Stomach smooth muscle (tissue), 2 donors: ENCODE measurements around the gene PERM1.
"Not testable (repeated sequence)": the region's sequence is repeated elsewhere in the genome, so short reads cannot be mapped to it uniquely, and the experiment has no call there.

Experiments used
- H3K27ac ChIP-seq: one replicate; pipeline ENCODE4 v1.7.0; 2013; ENCODE audit warnings: mild to moderate bottlenecking, low read length, inconsistent platforms
- H3K27me3 ChIP-seq, 2 donors: one replicate each; pipeline ENCODE4 v1.7.0; 2013; ENCODE audit warnings: low read length in 2 of 2; ENCODE audit not compliant: insufficient read depth in 2 of 2, control insufficient read depth in 1 of 2
- H3K36me3 ChIP-seq, 2 donors: one replicate each; pipeline ENCODE4 v1.7.0; 2013; ENCODE audit warnings: low read length in 2 of 2; ENCODE audit not compliant: control insufficient read depth in 2 of 2, insufficient read depth in 2 of 2
- H3K4me1 ChIP-seq: one replicate; pipeline ENCODE4 v1.7.0; 2013; ENCODE audit warnings: low read length; ENCODE audit not compliant: control insufficient read depth, insufficient read depth
- H3K4me3 ChIP-seq, 2 donors: one replicate each; pipeline ENCODE4 v1.7.0; 2013; ENCODE audit warnings: low read length in 2 of 2
- H3K9ac ChIP-seq, 2 donors: one replicate each; pipeline ENCODE4 v1.7.0; 2013; ENCODE audit warnings: low read length in 2 of 2, mild to moderate bottlenecking in 1 of 2
- H3K9me3 ChIP-seq, 2 donors: one replicate each; pipeline ENCODE4 v1.7.0; 2013; ENCODE audit warnings: low read length in 2 of 2; ENCODE audit not compliant: control insufficient read depth in 2 of 2
- donor health status: healthy.
- donor health status: Pancreatic carcinoma.

PERM1 gene

DNA sequence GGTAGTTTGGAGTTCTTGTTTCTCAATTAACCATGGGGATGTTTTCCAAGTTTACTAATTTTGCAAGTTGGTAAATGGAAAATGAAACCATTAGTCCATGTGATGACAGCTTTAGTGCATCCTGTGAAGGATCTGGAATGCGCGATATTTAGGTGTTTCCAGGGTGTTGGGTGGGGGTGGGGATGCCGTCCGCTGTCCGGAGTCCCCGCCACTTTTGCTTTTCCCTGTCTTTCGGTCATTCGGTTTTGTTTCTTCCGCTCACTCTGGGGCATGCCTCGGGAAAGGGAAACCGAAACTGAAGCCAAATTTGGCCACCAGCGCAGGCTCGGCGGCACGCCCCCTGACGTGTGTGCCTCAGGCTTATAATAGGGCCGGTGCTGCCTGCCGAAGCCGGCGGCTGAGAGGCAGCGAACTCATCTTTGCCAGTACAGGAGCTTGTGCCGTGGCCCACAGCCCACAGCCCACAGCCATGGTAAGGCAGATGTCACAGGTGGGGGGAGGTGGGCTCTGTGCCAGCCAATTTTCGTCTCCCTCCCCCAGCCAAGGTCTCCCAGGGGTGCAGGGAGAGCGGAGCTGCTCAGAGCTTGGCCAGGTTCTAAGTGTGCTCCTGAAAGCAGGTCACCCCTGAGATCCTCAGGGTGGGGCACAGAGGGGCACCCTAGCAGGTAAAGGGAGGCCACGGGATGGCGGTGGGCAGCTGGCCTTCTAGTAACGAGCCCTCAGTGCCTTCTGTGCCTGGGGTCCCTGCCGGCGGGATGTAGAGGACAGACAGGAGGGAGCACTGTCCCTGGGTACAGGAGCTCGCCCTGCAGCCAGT lies 31.4 kb upstream of the PERM1 start, which contains the start of gene ISG15:
Gene ISG15 (plus strand): TSS at position 393 of the 817 bp plus-strand sequence. CDS start 77 bp downstream, at position 470.
- no peaks in the 10 kb centered on the region for H3K9me3 ChIP-seq
- H3K4me3 ChIP-seq: peak within 1 kb of the TSS; percentile 91 to 93
- H3K27ac ChIP-seq: peak within 1 kb of the TSS; percentile 76
- peaks cover 21% of the 10 kb centered on the region for H3K4me1 ChIP-seq
- H3K27me3 ChIP-seq: no peaks in the 10 kb centered on the region
- peak within 1 kb of the TSS; percentile 70 to 81 for H3K9ac ChIP-seq
- no peaks in the 10 kb centered on the region for H3K36me3 ChIP-seq

DNA sequence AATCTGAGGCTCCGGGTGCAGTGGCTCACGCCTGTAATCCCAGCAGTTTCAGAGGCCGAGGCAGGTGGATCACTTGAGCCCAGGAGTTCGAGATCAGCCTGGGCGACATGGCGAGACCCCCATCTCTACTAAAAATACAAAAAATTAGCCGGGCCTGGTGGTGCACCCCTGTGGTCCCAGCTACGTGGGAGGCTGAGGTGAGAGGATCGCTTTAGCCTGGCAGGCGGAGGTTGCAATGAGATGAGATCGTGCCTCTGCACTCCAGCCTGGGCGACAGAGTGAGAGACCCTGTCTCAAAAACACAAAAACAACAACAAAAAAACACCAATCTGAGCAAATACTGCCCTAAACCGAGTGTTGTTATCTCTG lies 30.8 kb upstream of the PERM1 start:
- Histone ChIP-seq H3K4me1 (peaks cover 21% of the 10 kb centered on the region), H3K9ac (peak overlapping the region; percentile 70 to 74), H3K27ac (peak overlapping the region; percentile 76), H3K4me3 (peak overlapping the region; percentile 91 to 93)
- H3K27me3 ChIP-seq, H3K36me3 ChIP-seq, H3K9me3 ChIP-seq: not testable (repeated sequence)

- Histone ChIP-seq H3K9ac (no peak overlapping the region), H3K4me1 (peaks cover 21% of the 10 kb centered on the region), H3K36me3 (no peaks in the 10 kb centered on the region), H3K27ac (no peak overlapping the region), H3K4me3 (no peak overlapping the region), H3K9me3 (no peaks in the 10 kb centered on the region), H3K27me3 (peaks cover 1 to 6% of the 10 kb centered on the region in 2 donors)
Measured at GRCh38 chr1:1011396-1011949, 29.6 kb upstream of the PERM1 start.

DNA sequence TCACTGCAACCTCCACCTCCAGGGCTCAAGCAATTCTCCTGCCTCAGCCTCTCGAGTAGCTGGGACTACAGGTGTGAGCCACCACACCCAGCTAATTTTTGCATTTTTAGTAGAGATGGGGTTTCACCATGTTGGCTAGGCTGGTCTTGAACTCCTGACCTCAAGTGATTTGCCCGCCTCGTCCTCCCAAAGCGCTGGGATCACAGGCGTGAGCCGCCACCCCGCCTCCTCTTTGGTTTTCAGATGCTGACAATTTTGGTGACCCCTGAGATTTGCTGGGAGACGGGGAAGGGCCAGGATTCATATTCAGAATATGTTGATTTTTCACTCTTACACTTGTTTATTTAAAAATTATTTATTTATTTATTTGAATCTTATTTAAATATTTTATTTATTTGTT lies 28.2 kb upstream of the PERM1 start:
- peaks cover 4 to 13% of the 10 kb centered on the region in 2 donors for H3K27me3 ChIP-seq
- not testable (repeated sequence) for H3K9ac ChIP-seq, H3K9me3 ChIP-seq, H3K36me3 ChIP-seq, H3K4me3 ChIP-seq, H3K27ac ChIP-seq
- peaks cover 29% of the 10 kb centered on the region for H3K4me1 ChIP-seq

- Histone ChIP-seq H3K27ac (no peak overlapping the region), H3K9ac (no peak overlapping the region), H3K9me3 (no peaks in the 10 kb centered on the region), H3K36me3 (no peaks in the 10 kb centered on the region), H3K27me3 (peaks cover 4 to 13% of the 10 kb centered on the region in 2 donors), H3K4me1 (peaks cover 15% of the 10 kb centered on the region), H3K4me3 (no peak overlapping the region)
Measured at GRCh38 chr1:1006305-1007159, 24.6 kb upstream of the PERM1 start.

GRCh38 chr1:1005774-1006304 lies 23.9 kb upstream of the PERM1 start:
- Histone ChIP-seq H3K9ac (no peak overlapping the region), H3K4me1 (peaks cover 21% of the 10 kb centered on the region), H3K36me3 (no peaks in the 10 kb centered on the region), H3K4me3 (no peak overlapping the region), H3K27me3 (peaks cover 5 to 13% of the 10 kb centered on the region in 2 donors), H3K9me3 (no peaks in the 10 kb centered on the region), H3K27ac (no peak overlapping the region)

DNA sequence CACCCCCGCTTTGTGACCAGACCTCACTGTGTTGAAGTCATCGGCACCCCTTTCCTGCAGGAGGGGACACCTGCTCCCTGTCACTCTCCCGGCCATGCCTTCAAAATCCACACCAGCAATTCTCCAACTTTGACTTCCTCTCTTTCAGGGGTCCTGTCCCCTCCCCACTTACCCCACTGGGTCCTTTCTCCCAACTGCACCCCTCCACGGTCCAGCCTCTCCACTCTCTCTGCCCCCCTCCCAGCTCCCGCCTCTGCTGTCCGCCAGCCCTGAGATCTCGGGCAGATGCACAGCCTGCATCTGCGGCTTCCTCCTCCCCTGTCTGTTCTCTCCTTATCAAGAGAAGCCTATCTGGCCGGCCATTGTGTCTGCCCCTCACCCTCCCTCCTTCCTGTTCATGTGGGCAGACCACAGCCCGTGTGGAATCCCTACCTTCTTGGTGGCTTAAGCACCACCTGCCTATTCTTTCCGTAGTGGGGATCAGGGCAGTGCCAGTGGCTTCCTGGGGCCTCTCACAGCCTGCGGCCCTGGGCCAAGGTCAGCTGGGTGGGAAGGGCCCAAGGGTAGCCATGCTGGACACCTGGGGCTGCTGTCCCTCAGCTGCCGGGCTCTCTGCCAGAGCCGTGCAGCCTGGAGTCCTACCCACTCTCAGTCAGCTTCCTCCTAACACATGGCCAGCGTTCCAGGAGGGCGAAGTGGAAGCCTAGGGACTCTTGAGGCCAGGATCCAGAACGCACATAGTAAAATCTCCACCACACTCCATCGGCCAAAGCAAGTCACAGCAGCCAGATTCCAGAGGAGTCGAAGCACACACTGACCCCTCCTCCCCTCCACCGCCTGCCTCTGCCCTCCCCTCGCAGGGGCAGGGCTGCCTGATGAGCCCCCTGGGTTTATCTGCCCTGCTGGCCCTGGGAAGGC lies 23.1 kb upstream of the PERM1 start:
- no peaks in the 10 kb centered on the region for H3K36me3 ChIP-seq
- peaks cover 25% of the 10 kb centered on the region for H3K4me1 ChIP-seq
- no peak overlapping the region for H3K27ac ChIP-seq
- peaks cover 6 to 13% of the 10 kb centered on the region in 2 donors for H3K27me3 ChIP-seq
- H3K9me3 ChIP-seq: no peaks in the 10 kb centered on the region
- H3K9ac ChIP-seq: peak overlapping the region; percentile 14 to 29
- H3K4me3 ChIP-seq: peak overlapping the region in 1 of 2 donors; percentile 11

DNA sequence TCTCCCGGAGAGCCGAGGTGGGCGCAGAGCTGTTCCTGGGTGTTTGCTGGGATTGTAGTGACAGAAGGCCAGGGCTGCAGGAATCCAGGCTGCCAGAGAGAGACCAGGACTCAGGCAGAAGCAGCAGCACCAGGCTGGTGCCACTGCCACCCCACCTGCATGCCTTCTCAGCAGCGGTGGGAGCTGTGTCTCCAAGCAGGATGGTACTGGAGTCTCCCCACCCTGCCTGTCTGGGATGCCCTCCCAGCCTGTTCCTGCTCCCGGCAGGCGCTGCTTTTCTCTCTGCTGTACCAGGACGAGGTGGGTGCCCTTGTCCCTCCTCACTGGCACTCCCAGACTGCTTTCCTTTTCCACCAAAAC lies 22.5 kb upstream of the PERM1 start:
- Histone ChIP-seq H3K4me1 (peaks cover 25% of the 10 kb centered on the region), H3K9ac (no peak overlapping the region), H3K9me3 (no peaks in the 10 kb centered on the region), H3K36me3 (no peaks in the 10 kb centered on the region), H3K27me3 (peaks cover 6 to 13% of the 10 kb centered on the region in 2 donors), H3K4me3 (no peak overlapping the region), H3K27ac (no peak overlapping the region)

DNA sequence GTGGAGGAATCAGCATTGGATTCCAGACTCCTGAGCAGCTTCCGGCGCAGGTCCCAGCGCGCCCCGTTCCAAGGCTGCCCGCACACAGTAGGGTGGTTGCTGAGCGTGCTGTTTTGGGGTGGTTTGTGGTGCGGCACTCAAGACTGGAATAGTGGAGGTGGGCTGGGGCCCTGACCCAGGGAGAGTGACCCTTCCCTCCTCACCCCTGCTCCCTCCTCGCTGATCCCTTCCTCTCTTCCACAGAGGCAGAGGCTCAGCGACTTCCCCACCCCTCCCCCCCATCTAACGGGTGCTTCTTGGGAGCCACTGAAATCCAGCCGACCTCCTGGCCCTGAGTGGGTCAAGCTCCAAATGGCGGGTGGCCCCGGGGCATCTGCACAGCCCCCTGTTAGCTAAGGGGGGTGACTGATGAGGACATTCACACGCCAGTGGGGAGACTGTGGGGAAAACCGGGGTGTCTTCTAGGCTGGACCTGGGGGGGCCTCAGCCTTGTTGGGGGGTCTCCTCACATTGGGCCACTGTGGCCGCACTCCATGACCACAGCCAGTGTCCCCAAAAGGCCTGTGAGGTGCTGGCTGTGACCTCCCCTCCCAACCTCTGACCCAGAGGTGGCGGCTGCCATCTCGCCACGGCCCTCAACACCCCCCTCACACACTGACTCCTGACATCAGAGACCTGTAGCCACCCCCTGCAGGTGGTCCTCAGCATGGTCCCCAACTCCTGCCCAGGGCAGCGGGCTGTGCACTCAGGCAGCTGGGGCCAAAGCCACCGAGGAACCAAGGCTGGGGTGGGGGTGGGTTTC lies 21.9 kb upstream of the PERM1 start:
- H3K4me1 ChIP-seq: peaks cover 29% of the 10 kb centered on the region
- no peak overlapping the region for H3K9ac ChIP-seq
- no peak overlapping the region for H3K4me3 ChIP-seq
- no peak overlapping the region for H3K27ac ChIP-seq
- H3K36me3 ChIP-seq: no peaks in the 10 kb centered on the region
- peaks cover 6 to 13% of the 10 kb centered on the region in 2 donors for H3K27me3 ChIP-seq
- no peaks in the 10 kb centered on the region for H3K9me3 ChIP-seq
